Measurements from ENCODE around the gene TM4SF1. TPM values are rescaled to one million over a fixed set of nuclear protein-coding genes. Genes with fewer than 3 reads are reported as not detected.

The TM4SF1 gene
- polyA plus RNA-seq, 1 of the 3 experiments (the other 2 are of a cell fraction), result 209 TPM

GRCh38 chr3:149321136-149321535 is 56.3 kb downstream of the TM4SF1 start:
- Histone ChIP-seq H3K9me3 (no peaks in the 10 kb centered on the region), H3K4me2 (no peak overlapping the region), H3K79me2 (ENCODE audit: insufficient read depth) (no peaks in the 10 kb centered on the region), H3K9ac (no peak overlapping the region), H3F3A (replicated peaks; ENCODE audit: insufficient read depth) (peaks cover 4% of the 10 kb centered on the region), H4K20me1 (ENCODE audit: insufficient read depth) (no peaks in the 10 kb centered on the region), H3K36me3 (replicated peaks in 1 of 2; ENCODE audit: control insufficient read depth in 1 of 2, insufficient read depth in 2 of 2, low read length in 1 of 2) (no peaks in the 10 kb centered on the region), H2AFZ (ENCODE audit: low read depth) (no peak overlapping the region), H3K4me3 (ENCODE audit: low read depth in 2 of 2, low read length in 1 of 2) (no peak overlapping the region), H3K9me2 (no peaks in the 10 kb centered on the region), H3K27ac (ENCODE audit: low read depth in 2 of 2, low read length in 1 of 2) (no peak overlapping the region), H3K4me1 (ENCODE audit: control insufficient read depth in 1 of 2, insufficient read depth in 2 of 2, low read depth in 1 of 2, low read length in 1 of 2) (no peaks in the 10 kb centered on the region; a peak in 1 of 4 replicates), H3K27me3 (ENCODE audit: insufficient read depth) (no peaks in the 10 kb centered on the region)
- DNase-seq, result no peak
- TF ChIP-seq ZBTB33 (IDR thresholded peaks at IDR 0.05; ENCODE audit: borderline replicate concordance, low read depth), result no peak
- no peak for TF ChIP-seq YY1 (IDR thresholded peaks at IDR 0.05; ENCODE audit: low read depth)
- TF ChIP-seq MXI1 (IDR thresholded peaks at IDR 0.05; ENCODE audit: low read depth, low read length), result no peak
- TF ChIP-seq RAD21 (IDR thresholded peaks at IDR 0.05; ENCODE audit: low read length), result no peak
- TF ChIP-seq REST (IDR thresholded peaks at IDR 0.05; ENCODE audit: low read depth, low read length), result no peak
- TF ChIP-seq NRF1 (IDR thresholded peaks at IDR 0.05; ENCODE audit: low read depth, low read length), result no peak
- no peak for TF ChIP-seq TCF12 (IDR thresholded peaks at IDR 0.05)
- TF ChIP-seq TAF1 (IDR thresholded peaks at IDR 0.05; ENCODE audit: borderline replicate concordance, low read depth, low read length), result no peak
- no peak for TF ChIP-seq MEF2A (IDR thresholded peaks at IDR 0.05; ENCODE audit: borderline replicate concordance, low read depth)
- ChIA-PET CTCF (no interaction called here), POLR2A (no interaction called here)

- ChIA-PET POLR2A (no interaction called here), CTCF (no interaction called here)
- no peaks in the 10 kb centered on the region for H4K20me1 ChIP-seq (ENCODE audit: insufficient read depth)
- peaks cover 7% of the 10 kb centered on the region for H3F3A ChIP-seq (replicated peaks; ENCODE audit: insufficient read depth)
- H3K36me3 ChIP-seq (replicated peaks in 1 of 2; ENCODE audit: control insufficient read depth in 1 of 2, insufficient read depth in 2 of 2, low read length in 1 of 2), result no peaks in the 10 kb centered on the region
- no peak overlapping the region for H3K4me2 ChIP-seq
- no peak overlapping the region for H2AFZ ChIP-seq (ENCODE audit: low read depth)
- no peaks in the 10 kb centered on the region for H3K27me3 ChIP-seq (ENCODE audit: insufficient read depth)
- no peak for DNase-seq
- no peak overlapping the region for H3K27ac ChIP-seq (ENCODE audit: low read depth in 2 of 2, low read length in 1 of 2)
- no peaks in the 10 kb centered on the region for H3K9me2 ChIP-seq
- H3K4me1 ChIP-seq (ENCODE audit: control insufficient read depth in 1 of 2, insufficient read depth in 2 of 2, low read depth in 1 of 2, low read length in 1 of 2), result peaks cover 0 to 1% of the 10 kb centered on the region in 2 experiments; a peak in 2 of 4 replicates
- no peaks in the 10 kb centered on the region for H3K79me2 ChIP-seq (ENCODE audit: insufficient read depth)
- no peak overlapping the region for H3K9ac ChIP-seq
- no peaks in the 10 kb centered on the region for H3K9me3 ChIP-seq
- no peak overlapping the region for H3K4me3 ChIP-seq (ENCODE audit: low read depth in 2 of 2, low read length in 1 of 2)
- TF ChIP-seq SIN3A (IDR thresholded peaks at IDR 0.05; ENCODE audit: borderline replicate concordance, low read depth, low read length) (no peak), TEAD4 (IDR thresholded peaks at IDR 0.05; ENCODE audit: borderline replicate concordance, insufficient read depth) (no peak), YY1 (IDR thresholded peaks at IDR 0.05; ENCODE audit: low read depth) (no peak), RXRA (IDR thresholded peaks at IDR 0.05; ENCODE audit: borderline replicate concordance, low read depth) (no peak)
- WGBS (ENCODE audit: low lambda C conversion rate), result 96% methylated on average over 3 of the region's 3 CpGs
These were observed 57.7 kb downstream of the TM4SF1 start for GRCh38 chr3:149319750-149320149.

Other genes starting within 250 kb of the TM4SF1 start
- 9.4 and 11.3 TPM in 2 replicates for gene HPS3, start 248.0 kb downstream of the TM4SF1 start, polyA plus RNA-seq (2012; rRNA removed)
- gene CP, start 155.8 kb downstream of the TM4SF1 start, polyA plus RNA-seq (2012; rRNA removed), result not detected in 2 replicates
- gene TM4SF18, start 44.0 kb downstream of the TM4SF1 start, polyA plus RNA-seq (2012; rRNA removed), result 0.30 and 0.32 TPM in 2 replicates
- gene TM4SF4, start 97.0 kb upstream of the TM4SF1 start, polyA plus RNA-seq (2012; rRNA removed), result 0.08 and 0.10 TPM in 2 replicates